GM12878 (cell line): ENCODE results near the gene NAA25. TPM values are rescaled to one million over a fixed set of nuclear protein-coding genes. Genes with fewer than 3 reads are reported as not detected.

Experiments
- ATAC-seq: fragments of 200-7000 bp; cut with Tn5 transposase; 3 replicates; pipeline ENCODE4 v1.9.1; 2020; ENCODE audit warnings: mild to moderate bottlenecking, moderate library complexity
- BruUV-seq: library from RNA; stranded (reverse); fragments of 400-500 nt; replicated peaks from 2 replicates; lab custom pipeline; 2021; lab: Mats Ljungman, UMichigan
- CTCF ChIA-PET: fragments of 300-600 bp; sonication (Branson Sonifier 250); formaldehyde crosslinking; extraction: SDS; loops from one replicate; lab custom pipeline; 2021; ENCODE audit warnings: inconsistent platforms; lab: Yijun Ruan, JAX
- POLR2A ChIA-PET: fragments of 350-600 bp; formaldehyde crosslinking; extraction: SDS; loops from one replicate; lab custom pipeline; 2021; ENCODE audit warnings: inconsistent platforms; lab: Charles Lee
- RAD21 ChIA-PET: fragments of 300-600 bp; sonication (Branson Sonifier 250); formaldehyde crosslinking; loops from one replicate; lab custom pipeline; 2023; ENCODE audit warnings: antibody characterized with exemption; ENCODE audit not compliant: unreplicated experiment; lab: Charles Lee
- SMC1A ChIA-PET: fragments of 300-600 bp; sonication (Branson Sonifier 250); formaldehyde crosslinking; loops from one replicate; lab custom pipeline; 2023; ENCODE audit not compliant: unreplicated experiment, uncharacterized antibody; lab: Charles Lee
- DNase-seq: peaks from one replicate; pipeline ENCODE4 v3.0.0-alpha.2; 2011; ENCODE audit warnings: low read depth, low spot score
- FAIRE-seq: peaks from 3 replicates; lab custom pipeline; 2011; peaks lifted over from hg19 to GRCh38; lab: Jason Lieb, UNC
- H2AFZ ChIP-seq: 2 replicates; pipeline ENCODE4 v1.6.0; 2011; ENCODE audit warnings: low read depth, low read length, control low read depth; ENCODE audit not compliant: control insufficient read depth
- H3K27ac ChIP-seq: 2 replicates; pipeline ENCODE4 v1.5.1; 2011; ENCODE audit warnings: control low read depth; ENCODE audit not compliant: control insufficient read depth, insufficient read depth
- H3K27me3 ChIP-seq, 2 experiments: replicated peaks in 1 of 2; 2 replicates each; pipeline versions ENCODE4 v1.6.0 to v1.6.1; 2011; ENCODE audit warnings: low read length in 1 of 2; ENCODE audit not compliant: control insufficient read depth in 2 of 2, insufficient read depth in 2 of 2
- H3K36me3 ChIP-seq, 2 experiments: 2 replicates each; pipeline ENCODE4 v1.5.1; 2011; ENCODE audit warnings: low read length in 1 of 2; ENCODE audit not compliant: control insufficient read depth in 2 of 2, insufficient read depth in 2 of 2
- H3K4me1 ChIP-seq: 2 replicates; pipeline ENCODE4 v1.6.1; 2011; ENCODE audit warnings: mild to moderate bottlenecking, low read length, moderate library complexity, mixed read lengths; ENCODE audit not compliant: control insufficient read depth, insufficient read depth
- H3K4me2 ChIP-seq: 2 replicates; pipeline ENCODE4 v1.6.0; 2011; ENCODE audit warnings: control low read depth; ENCODE audit not compliant: control insufficient read depth, insufficient read depth
- H3K4me3 ChIP-seq: fragments of 200-600 bp; sonication (generic); 2 replicates; pipeline ENCODE4 v1.5.1; 2016
- H3K79me2 ChIP-seq: 2 replicates; pipeline ENCODE4 v1.6.0; 2011; ENCODE audit warnings: low read length; ENCODE audit not compliant: control insufficient read depth, insufficient read depth
- H3K9ac ChIP-seq: 2 replicates; pipeline ENCODE4 v1.8.0; 2011; ENCODE audit warnings: low read length, control low read depth, mixed read lengths; ENCODE audit not compliant: control insufficient read depth, insufficient read depth
- H3K9me3 ChIP-seq: replicated peaks from 3 replicates; pipeline ENCODE4 v1.5.1; 2011; ENCODE audit warnings: mild to moderate bottlenecking, low read length; ENCODE audit not compliant: control insufficient read depth, insufficient read depth
- H4K20me1 ChIP-seq: 2 replicates; pipeline ENCODE4 v1.6.0; 2011; ENCODE audit not compliant: control insufficient read depth, insufficient read depth
- ATF7 ChIP-seq: fragments of 450-650 bp; IDR thresholded peaks from 2 replicates; pipeline ENCODE4 v1.6.1; 2016; ENCODE audit warnings: low read depth, mild to moderate bottlenecking
- BHLHE40 ChIP-seq, 2 experiments: fragments of 450-650 bp in 1 of 2; IDR thresholded peaks; 2 replicates each; pipeline ENCODE4 v1.6.1; 2011 to 2017; ENCODE audit warnings: low read depth in 2 of 2, borderline replicate concordance in 1 of 2, improper control_type of control experiment in 1 of 2, low read length in 1 of 2, mild to moderate bottlenecking in 1 of 2
- CBX3 ChIP-seq: fragments of 200-600 bp; sonication (generic); IDR thresholded peaks from 2 replicates; pipeline ENCODE4 v1.6.1; 2016; ENCODE audit warnings: low read depth, borderline replicate concordance
- CREB1 ChIP-seq: IDR thresholded peaks from 2 replicates; pipeline ENCODE4 v1.6.1; 2012; ENCODE audit warnings: low read depth, mild to moderate bottlenecking, inconsistent platforms
- ETV6 ChIP-seq, 2 experiments: fragments of 450-650 bp in 1 of 2; IDR thresholded peaks in 1 of 2; conservative IDR thresholded peaks in 1 of 2; 2 replicates each; pipeline ENCODE4 v1.6.1; 2014; ENCODE audit warnings: antibody characterized with exemption in 1 of 2, borderline replicate concordance in 1 of 2, low read depth in 1 of 2, mild to moderate bottlenecking in 1 of 2, moderate library complexity in 1 of 2
- IRF3 ChIP-seq: fragments of 450-650 bp; IDR thresholded peaks from 2 replicates; pipeline ENCODE4 v1.6.1; 2014; ENCODE audit warnings: mild to moderate bottlenecking
- NFIC ChIP-seq: IDR thresholded peaks from 2 replicates; pipeline ENCODE4 v1.6.1; 2012; ENCODE audit warnings: low read depth, mild to moderate bottlenecking, inconsistent platforms, low read length, moderate library complexity
- NFYA ChIP-seq: IDR thresholded peaks from 2 replicates; pipeline ENCODE4 v1.6.1; 2011; ENCODE audit warnings: low read depth, mild to moderate bottlenecking, low read length, improper control_type of control experiment, borderline replicate concordance
- NKRF ChIP-seq: fragments of 450-650 bp; conservative IDR thresholded peaks from 2 replicates; pipeline ENCODE4 v1.6.1; 2017; ENCODE audit warnings: mild to moderate bottlenecking, moderate library complexity
- POLR2AphosphoS2 ChIP-seq: IDR thresholded peaks from 2 replicates; pipeline ENCODE4 v1.6.1; 2011; ENCODE audit warnings: low read depth, mild to moderate bottlenecking, low read length, improper control_type of control experiment, moderate library complexity
- RBBP5 ChIP-seq: fragments of 200-600 bp; sonication (generic); conservative IDR thresholded peaks from 2 replicates; pipeline ENCODE4 v1.6.1; 2016
- SP1 ChIP-seq: IDR thresholded peaks from one replicate; pipeline ENCODE4 v1.6.1; 2011; ENCODE audit warnings: low read depth, low read length
- SUZ12 ChIP-seq: fragments of 200-600 bp; sonication (generic); IDR thresholded peaks from one replicate; pipeline ENCODE4 v1.6.1; 2018; ENCODE audit warnings: antibody characterized with exemption, mild to moderate bottlenecking; ENCODE audit not compliant: unreplicated experiment
- ZBED1 ChIP-seq: IDR thresholded peaks from 2 replicates; pipeline ENCODE4 v1.6.1; 2016; ENCODE audit warnings: borderline replicate concordance
- ZBTB4 ChIP-seq: fragments of 450-650 bp; formaldehyde crosslinking; IDR thresholded peaks from 2 replicates; pipeline ENCODE4 v1.4.0; 2022; ENCODE audit warnings: mild to moderate bottlenecking, moderate library complexity
- WGBS: methylation state at CpG from one replicate; pipeline ENCODE4 v1.1.6; 2016; ENCODE audit warnings: low lambda C conversion rate; ENCODE audit not compliant: insufficient replicate concordance, insufficient coverage; ENCODE audit errors: missing lambda C conversion rate; 5-methylcytosine and 5-hydroxymethylcytosine counted together
- in situ Hi-C: fragments of 300-500 bp; cut with MboI; formaldehyde crosslinking; loops from 9 replicates; pipeline ENCODE4 v1.14.3; 2018; ENCODE audit warnings: mixed read lengths
- intact Hi-C: fragments of 100-400 bp; cut with micrococcal nuclease; formaldehyde crosslinking; loops from one replicate; pipeline ENCODE4 v1.14.2; 2022; ENCODE audit not compliant: unreplicated experiment
- polyA plus RNA-seq, 11 experiments: library from polyadenylated mRNA; depleted of rRNA in 4 of 11; unstranded in 6 of 11; stranded (reverse) in 5 of 11; fragments of >200 nt; fragmentation: Nextera tagmentation in 4 of 11; fragmentation: Illumina TruSeq in 1 of 11; extraction: Ambion mirVana in 4 of 11; extraction: Trizol in 1 of 11; gene quantifications; 1 replicate in 1 of 11; 2 replicates in 10 of 11; pipeline versions ENCODE4 v1.2.1 to v1.2.3, GENCODE V29; 2011 to 2016; ENCODE audit warnings: inconsistent platforms in 2 of 11, missing spikeins in 2 of 11, low read depth in 1 of 11
- total RNA-seq, 4 experiments: library from RNA; depleted of rRNA in 3 of 4; stranded (reverse); fragments of >200 nt in 3 of 4; fragmentation: Illumina TruSeq in 1 of 4; extraction: Trizol in 1 of 4; gene quantifications; 2 replicates each; pipeline versions ENCODE4 v1.2.1 to v1.2.3, GENCODE V29; 2013 to 2021
- TF ChIP-seq, protein P1 (sequence below): IDR thresholded peaks from 2 replicates; pipeline ENCODE4 v1.6.1; 2011; ENCODE audit warnings: low read depth, low read length, improper control_type of control experiment, borderline replicate concordance

The NAA25 gene
- total and polyA plus RNA-seq, 10 of the 15 experiments (the other 5 are each of a cell fraction or from before 2014, with no cell fraction given), result 15.0 to 39.2 (median 29.4) TPM

DNA sequence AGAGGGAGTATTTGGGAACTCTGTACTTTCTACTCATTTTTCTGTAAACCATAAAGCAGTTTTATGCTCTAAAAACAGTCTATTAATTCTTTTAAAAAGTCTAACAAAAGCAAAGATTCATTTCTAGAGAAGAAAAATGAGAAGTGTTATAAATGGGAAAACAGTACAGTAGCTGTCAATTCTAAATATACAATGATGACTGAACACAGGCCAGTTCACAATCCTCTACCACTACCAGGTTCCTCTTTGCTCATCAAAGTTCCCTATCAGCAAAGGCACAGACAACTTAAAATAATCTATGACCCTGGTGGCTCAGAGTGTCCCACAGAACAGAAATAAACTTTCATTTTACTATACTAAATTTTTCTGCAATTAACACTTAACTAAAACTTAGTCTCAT lies 12.5 kb downstream of the NAA25 start (continued):
- TF ChIP-seq, protein P1, sequence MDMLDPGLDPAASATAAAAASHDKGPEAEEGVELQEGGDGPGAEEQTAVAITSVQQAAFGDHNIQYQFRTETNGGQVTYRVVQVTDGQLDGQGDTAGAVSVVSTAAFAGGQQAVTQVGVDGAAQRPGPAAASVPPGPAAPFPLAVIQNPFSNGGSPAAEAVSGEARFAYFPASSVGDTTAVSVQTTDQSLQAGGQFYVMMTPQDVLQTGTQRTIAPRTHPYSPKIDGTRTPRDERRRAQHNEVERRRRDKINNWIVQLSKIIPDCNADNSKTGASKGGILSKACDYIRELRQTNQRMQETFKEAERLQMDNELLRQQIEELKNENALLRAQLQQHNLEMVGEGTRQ, result no peak
- TF ChIP-seq IRF3, result no peak
- peak; percentile 15; the same call in 1 of the 2 replicates for TF ChIP-seq ZBED1
- no peak for TF ChIP-seq SUZ12
- peak; percentile 49 for TF ChIP-seq ATF7
- peak in 1 of 2 experiments; percentile 40; a peak in 1 of 4 replicates for TF ChIP-seq ETV6 (conservative IDR thresholded peaks at IDR 0.05 in 1 of 2, IDR thresholded peaks at IDR 0.05 in 1 of 2; ENCODE audit: borderline replicate concordance in 1 of 2, low read depth in 1 of 2)

- ChIA-PET CTCF (no interaction called here), POLR2A (no interaction called here)
- no peak for ATAC-seq
- no peak for TF ChIP-seq NFIC
- TF ChIP-seq CREB1, result no peak
- no peak for TF ChIP-seq NKRF
- no peak for TF ChIP-seq ZBTB4 (CRISPR knock-in tag)
- TF ChIP-seq BHLHE40 (IDR thresholded peaks at IDR 0.05; ENCODE audit: borderline replicate concordance in 1 of 2, low read depth in 2 of 2, low read length in 1 of 2), result no peak
- TF ChIP-seq NFYA, result no peak
- TF ChIP-seq SP1, result no peak
- TF ChIP-seq RBBP5, result no peak
- no peak for TF ChIP-seq CBX3
- TF ChIP-seq POLR2AphosphoS2, result no peak
Measured at GRCh38 chr12:112091563-112091962, 17.0 kb downstream of the NAA25 start.

More at GRCh38 chr12:112091563-112091962, 17.0 kb downstream of the NAA25 start:
- Histone ChIP-seq H3K4me1 (peaks cover 11% of the 10 kb centered on the region), H3K36me3 (peaks cover 3 to 20% of the 10 kb centered on the region in 2 experiments; a peak in 3 of 4 replicates), H3K4me2 (no peak overlapping the region), H3K27ac (no peak overlapping the region), H3K4me3 (no peak overlapping the region), H2AFZ (no peak overlapping the region), H3K79me2 (peaks cover 26% of the 10 kb centered on the region), H3K27me3 (no peaks in the 10 kb centered on the region), H3K9ac (no peak overlapping the region), H3K9me3 (no peaks in the 10 kb centered on the region), H4K20me1 (no peaks in the 10 kb centered on the region; the same call in 1 of the 2 replicates)
- ChIA-PET SMC1A (no interaction called here), RAD21 (interaction anchor here (1.2 to 1.4 kb wide), 2 partner anchors 13 to 296 kb away, joined by 3 to 6 read pairs; no protein-coding TSS in a partner anchor)
- DNase-seq (no peak), FAIRE-seq (no peak)
- in situ Hi-C loops (no loop called here), intact Hi-C loops (no loop called here)
- WGBS, result 100% methylated on average over 3 of the region's 3 CpGs
- BruUV-seq, result no TSS peak
